ENCODE data around the gene AFF3. TPM values are rescaled to one million over a fixed set of nuclear protein-coding genes. Genes with fewer than 3 reads are reported as not detected.

AFF3 gene
- total RNA-seq (2021), result not detected in 2 replicates
- Bru-seq, nascent RNA, result percentile 3 among the genes with signal in this experiment
- BruChase-seq, experiment 1, labeled RNA remaining after a 2-hour chase, result percentile 2 among the genes with signal in this experiment
- percentile 2 among the genes with signal in this experiment for BruChase-seq, experiment 2, labeled RNA remaining after a 6-hour chase
- long read RNA-seq, result 0 reads

GRCh38 chr2:100142393-100142792, at the start of gene AFF3:
Gene AFF3, minus strand, starts transcription at chr2:100142590. Its CDS starts 38,136 bp downstream, at chr2:100104454.
- no peaks in the 10 kb centered on the region for H3K4me1 ChIP-seq (ENCODE audit: insufficient read depth, low read length, poor library complexity, severe bottlenecking)
- TF ChIP-seq CTCF (conservative IDR thresholded peaks at IDR 0.05; ENCODE audit: low read depth, low read length) (no peak), EZH2 (IDR thresholded peaks at IDR 0.05; ENCODE audit: borderline replicate concordance, low read depth, low read length, poor library complexity, severe bottlenecking) (no peak)
- ChIA-PET POLR2A (ENCODE audit: low non-redundant PET) (no interaction called here), CTCF (no interaction called here)
- no peak within 1 kb of the TSS for H3K4me3 ChIP-seq (ENCODE audit: low read depth, low read length, poor library complexity, severe bottlenecking)
- intact Hi-C loops (cut with micrococcal nuclease; ENCODE audit: unreplicated experiment), result no loop called here
- no peak within 1 kb of the TSS for H3K27ac ChIP-seq (ENCODE audit: low read depth, low read length, poor library complexity, severe bottlenecking)
- no TSS peak for BruUV-seq (replicated peaks)
- no peak for DNase-seq (ENCODE audit: low spot score)
- H3K36me3 ChIP-seq (ENCODE audit: insufficient read depth, low read length, poor library complexity, severe bottlenecking), result no peaks in the 10 kb centered on the region
- no peaks in the 10 kb centered on the region for H3K9me3 ChIP-seq (ENCODE audit: low read depth, low read length, poor library complexity, severe bottlenecking)
- H3K27me3 ChIP-seq (replicated peaks; ENCODE audit: insufficient read depth, low read depth, low read length, poor library complexity), result no peaks in the 10 kb centered on the region

- POLR2A ChIA-PET (ENCODE audit: low non-redundant PET), result no interaction called here
- CTCF ChIA-PET, result no interaction called here
- intact Hi-C loops (cut with micrococcal nuclease; ENCODE audit: unreplicated experiment), result no loop called here
- TF ChIP-seq CTCF (conservative IDR thresholded peaks at IDR 0.05; ENCODE audit: low read depth, low read length) (no peak), EZH2 (IDR thresholded peaks at IDR 0.05; ENCODE audit: borderline replicate concordance, low read depth, low read length, poor library complexity, severe bottlenecking) (no peak)
- Histone ChIP-seq H3K36me3 (ENCODE audit: insufficient read depth, low read length, poor library complexity, severe bottlenecking) (no peaks in the 10 kb centered on the region), H3K9me3 (ENCODE audit: low read depth, low read length, poor library complexity, severe bottlenecking) (no peaks in the 10 kb centered on the region), H3K27me3 (replicated peaks; ENCODE audit: insufficient read depth, low read depth, low read length, poor library complexity) (peaks cover 22% of the 10 kb centered on the region), H3K27ac (ENCODE audit: low read depth, low read length, poor library complexity, severe bottlenecking) (no peak overlapping the region), H3K4me1 (ENCODE audit: insufficient read depth, low read length, poor library complexity, severe bottlenecking) (no peaks in the 10 kb centered on the region), H3K4me3 (ENCODE audit: low read depth, low read length, poor library complexity, severe bottlenecking) (no peak overlapping the region)
- no TSS peak for BruUV-seq (replicated peaks)
- no peak for DNase-seq (ENCODE audit: low spot score)
Observed at GRCh38 chr2:100189387-100189786, 47.0 kb upstream of the AFF3 start.

GRCh38 chr2:100188326-100188725, 45.9 kb upstream of the AFF3 start:
- BruUV-seq (replicated peaks), result no TSS peak
- H3K27ac ChIP-seq (ENCODE audit: low read depth, low read length, poor library complexity, severe bottlenecking), result no peak overlapping the region
- H3K4me3 ChIP-seq (ENCODE audit: low read depth, low read length, poor library complexity, severe bottlenecking), result no peak overlapping the region
- no peaks in the 10 kb centered on the region for H3K36me3 ChIP-seq (ENCODE audit: insufficient read depth, low read length, poor library complexity, severe bottlenecking)
- H3K27me3 ChIP-seq (replicated peaks; ENCODE audit: insufficient read depth, low read depth, low read length, poor library complexity), result peaks cover 24% of the 10 kb centered on the region
- intact Hi-C loops (cut with micrococcal nuclease; ENCODE audit: unreplicated experiment), result no loop called here
- H3K9me3 ChIP-seq (ENCODE audit: low read depth, low read length, poor library complexity, severe bottlenecking), result no peaks in the 10 kb centered on the region
- ChIA-PET CTCF (no interaction called here), POLR2A (ENCODE audit: low non-redundant PET) (no interaction called here)
- TF ChIP-seq EZH2 (IDR thresholded peaks at IDR 0.05; ENCODE audit: borderline replicate concordance, low read depth, low read length, poor library complexity, severe bottlenecking) (no peak), CTCF (conservative IDR thresholded peaks at IDR 0.05; ENCODE audit: low read depth, low read length) (no peak)
- H3K4me1 ChIP-seq (ENCODE audit: insufficient read depth, low read length, poor library complexity, severe bottlenecking), result no peaks in the 10 kb centered on the region
- no peak for DNase-seq (ENCODE audit: low spot score)

Measured in A673 (cell line).